ENCODE results near the gene FARP2. TPM values are rescaled to one million over a fixed set of nuclear protein-coding genes. Genes with fewer than 3 reads are reported as not detected.

FARP2 gene
- total and polyA plus RNA-seq, 2 of the 13 experiments (the other 11 are each of a cell fraction or from before 2014, with no cell fraction given): 28.0 to 45.4 TPM

- TF ChIP-seq HNF1A (IDR thresholded peaks at IDR 0.05; ENCODE audit: low read depth) (no peak), HNF1A (CRISPR knock-in tag; IDR thresholded peaks at IDR 0.05; ENCODE audit: borderline replicate concordance) (no peak), BCL6 (CRISPR knock-in tag; IDR thresholded peaks at IDR 0.05) (peak; percentile 78), ZNF275 (CRISPR knock-in tag; IDR thresholded peaks at IDR 0.05; ENCODE audit: borderline replicate concordance) (no peak), ZNF318 (CRISPR knock-in tag; IDR thresholded peaks at IDR 0.05) (no peak), PAX8 (CRISPR knock-in tag; IDR thresholded peaks at IDR 0.05; ENCODE audit: borderline replicate concordance) (no peak), RBFOX2 (IDR thresholded peaks at IDR 0.05; ENCODE audit: low read depth, low read length) (no peak), UBTF (CRISPR knock-in tag; IDR thresholded peaks at IDR 0.05) (no peak), GPN1 (CRISPR knock-in tag; IDR thresholded peaks at IDR 0.05; ENCODE audit: borderline replicate concordance) (no peak), SMARCE1 (IDR thresholded peaks at IDR 0.05; ENCODE audit: borderline replicate concordance) (no peak), SKIL (CRISPR knock-in tag; IDR thresholded peaks at IDR 0.05; ENCODE audit: borderline replicate concordance) (no peak)
Measured at GRCh38 chr2:241417626-241418025, 61.5 kb downstream of the FARP2 start (continued).

Measured in HepG2 (cell line).